Liver (tissue), 3 donors: ENCODE results near the gene SLC2A1.

Experiments
- CTCF ChIP-seq: fragments of 150-350 bp; IDR thresholded peaks from 2 replicates; pipeline ENCODE4 v1.5.1; 2017; ENCODE audit warnings: improper control_type of control experiment, low read depth, low read length; ENCODE audit not compliant: missing input control
- TAF1 ChIP-seq: conservative IDR thresholded peaks from 2 replicates; pipeline ENCODE4 v1.6.1; 2016; ENCODE audit warnings: antibody characterized with exemption, mild to moderate bottlenecking
- donor health status: healthy.
- donor health status: healthy.

DNA sequence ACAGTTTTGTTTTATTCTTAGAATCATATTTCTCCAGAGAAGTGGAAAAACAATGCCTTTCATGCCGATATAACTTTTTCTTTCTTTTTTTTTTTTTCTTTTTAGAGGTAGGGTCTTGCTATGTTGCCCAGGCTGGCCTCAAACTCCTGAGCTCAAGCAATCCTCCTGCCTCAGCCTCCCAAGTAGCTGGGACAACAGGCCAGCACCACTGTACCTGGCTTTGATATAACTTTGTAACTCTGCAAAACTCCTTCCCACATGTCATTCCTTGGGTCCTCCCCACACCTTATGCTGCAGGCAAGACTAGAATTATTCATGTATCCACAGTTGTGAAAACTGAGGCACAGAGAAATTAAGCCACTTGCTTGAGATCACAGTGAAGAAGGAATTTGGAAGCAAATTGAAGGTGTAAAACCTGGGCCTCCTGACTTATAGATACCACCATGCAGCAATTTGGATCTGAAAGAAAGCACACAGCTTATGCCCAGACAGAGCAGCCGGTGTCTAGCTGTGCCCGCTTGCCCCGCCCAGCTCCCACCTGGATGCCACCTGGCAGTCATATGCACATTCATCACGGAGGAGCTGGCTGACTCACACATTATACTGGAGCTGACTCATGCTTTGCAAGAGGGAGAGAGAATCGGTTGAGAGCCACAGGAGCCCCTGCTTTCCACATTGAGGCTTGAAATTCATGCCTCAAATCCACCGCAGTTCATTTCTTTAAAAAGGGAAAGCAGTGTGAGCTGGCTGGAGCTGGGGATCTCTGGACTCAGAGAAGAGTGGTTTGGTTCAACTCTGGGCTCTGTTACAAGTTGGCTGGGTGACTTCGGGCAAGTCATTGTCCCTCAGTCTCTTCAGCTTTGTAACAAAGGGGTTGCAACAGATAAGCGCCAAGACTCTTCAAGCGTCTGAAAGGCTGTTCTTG is 8.3 kb upstream of the SLC2A1 start:
- TF ChIP-seq TAF1 (no peak), CTCF (no peak)
